H1 (cell line): Measurements from ENCODE around the gene EEPD1. TPM values are rescaled to one million over a fixed set of nuclear protein-coding genes. Genes with fewer than 3 reads are reported as not detected.

Experiments
- CTCF ChIA-PET: fragments of 300-600 bp; sonication (Branson Sonifier 250); formaldehyde crosslinking; loops from one replicate; lab custom pipeline; 2021; ENCODE audit not compliant: partially characterized antibody; lab: Charles Lee
- POLR2A ChIA-PET: fragments of 300-600 bp; sonication (Branson Sonifier 250); formaldehyde crosslinking; loops from one replicate; lab custom pipeline; 2021; ENCODE audit warnings: inconsistent platforms; ENCODE audit not compliant: partially characterized antibody; lab: Charles Lee
- DNase-seq, 2 experiments: peaks; one replicate each; pipeline versions ENCODE4 v3.0.0 to v3.0.0-alpha.2; 2010 to 2022; ENCODE audit warnings: low spot score in 2 of 2, low read depth in 1 of 2, mixed read lengths in 1 of 2
- FAIRE-seq: peaks from 2 replicates; lab custom pipeline; 2011; peaks lifted over from hg19 to GRCh38; lab: Jason Lieb, UNC
- H2AFZ ChIP-seq: 2 replicates; pipeline ENCODE4 v1.8.1; 2012; ENCODE audit warnings: low read length, inconsistent platforms
- H2AK5ac ChIP-seq: 2 replicates; pipeline ENCODE4 v1.6.1; 2013; ENCODE audit warnings: low read depth, low read length
- H2BK120ac ChIP-seq: replicated peaks from 2 replicates; pipeline ENCODE3; 2013; ENCODE audit warnings: low read depth, low read length, inconsistent platforms
- H2BK12ac ChIP-seq: 2 replicates; pipeline ENCODE4 v1.6.1; 2013; ENCODE audit warnings: low read depth, low read length
- H2BK15ac ChIP-seq: 2 replicates; pipeline ENCODE4 v1.6.1; 2013; ENCODE audit warnings: low read length
- H2BK20ac ChIP-seq: 2 replicates; pipeline ENCODE4 v1.6.1; 2013; ENCODE audit warnings: low read length
- H2BK5ac ChIP-seq: 2 replicates; pipeline ENCODE4 v1.6.1; 2013; ENCODE audit warnings: low read depth, low read length
- H3K14ac ChIP-seq: 2 replicates; pipeline ENCODE4 v1.6.1; 2013; ENCODE audit warnings: inconsistent platforms; ENCODE audit not compliant: insufficient read length
- H3K18ac ChIP-seq: 2 replicates; pipeline ENCODE4 v1.6.1; 2013; ENCODE audit warnings: low read length; ENCODE audit errors: extremely low read depth
- H3K23ac ChIP-seq: 2 replicates; pipeline ENCODE4 v1.6.1; 2013; ENCODE audit warnings: inconsistent platforms; ENCODE audit not compliant: insufficient read length
- H3K23me2 ChIP-seq: 2 replicates; pipeline ENCODE4 v1.6.1; 2013; ENCODE audit warnings: low read depth, low read length
- H3K27ac ChIP-seq: 2 replicates; pipeline ENCODE4 v1.6.1; 2011; ENCODE audit warnings: low read depth, low read length, inconsistent platforms
- H3K27me3 ChIP-seq, 4 experiments: replicated peaks in 1 of 4; 1 replicate in 1 of 4; 2 replicates in 3 of 4; pipeline versions ENCODE4 v1.6.1 to v1.8.1; 2011 to 2013; ENCODE audit warnings: low read length in 3 of 4, mild to moderate bottlenecking in 3 of 4, inconsistent platforms in 2 of 4, mixed read lengths in 2 of 4, moderate library complexity in 1 of 4; ENCODE audit not compliant: control insufficient read depth in 3 of 4, insufficient read depth in 3 of 4; ENCODE audit errors: extremely low read depth in 1 of 4
- H3K36me3 ChIP-seq, 4 experiments: 2 replicates each; pipeline versions ENCODE4 v1.6.1 to v1.8.1; 2011 to 2013; ENCODE audit warnings: mild to moderate bottlenecking in 4 of 4, low read length in 3 of 4, moderate library complexity in 2 of 4, control low read depth in 1 of 4, inconsistent platforms in 1 of 4; ENCODE audit not compliant: insufficient read depth in 4 of 4, control insufficient read depth in 2 of 4
- H3K4ac ChIP-seq: replicated peaks from 2 replicates; pipeline ENCODE3; 2013; ENCODE audit warnings: low read length, low read depth, mixed read lengths, inconsistent platforms; ENCODE audit not compliant: insufficient read length
- H3K4me1 ChIP-seq, 4 experiments: replicated peaks in 1 of 4; 1 replicate in 1 of 4; 2 replicates in 3 of 4; pipeline versions ENCODE4 v1.6.1 to v1.8.1; 2011 to 2013; ENCODE audit warnings: low read length in 3 of 4, inconsistent platforms in 2 of 4, mixed read lengths in 1 of 4; ENCODE audit not compliant: insufficient read depth in 4 of 4, control insufficient read depth in 3 of 4
- H3K4me2 ChIP-seq, 2 experiments: 2 replicates each; pipeline versions ENCODE4 v1.6.1 to v1.8.1; 2011 to 2013; ENCODE audit warnings: low read depth in 2 of 2, low read length in 2 of 2, control low read depth in 1 of 2, inconsistent platforms in 1 of 2, mild to moderate bottlenecking in 1 of 2; ENCODE audit not compliant: insufficient read depth in 1 of 2
- H3K4me3 ChIP-seq, 4 experiments: fragments of 200-600, 300-600 bp in 1 of 4; sonication (generic), shearing (Covaris generic), sonication (Bioruptor Twin) in 1 of 4; 2 replicates each; pipeline versions ENCODE4 v1.5.1 to v1.8.1; 2011 to 2016; ENCODE audit warnings: low read length in 4 of 4, low read depth in 3 of 4, control low read depth in 2 of 4, inconsistent platforms in 2 of 4, mild to moderate bottlenecking in 2 of 4, mixed read lengths in 1 of 4, moderate library complexity in 1 of 4; ENCODE audit not compliant: insufficient read depth in 2 of 4; ENCODE audit errors: extremely low read depth in 1 of 4
- H3K56ac ChIP-seq: replicated peaks from 2 replicates; pipeline ENCODE3; 2013; ENCODE audit warnings: low read depth, mild to moderate bottlenecking, mixed read lengths, low read length, inconsistent platforms; ENCODE audit not compliant: insufficient read length
- H3K79me1 ChIP-seq: 2 replicates; pipeline ENCODE4 v1.6.1; 2013; ENCODE audit warnings: low read depth, low read length, control low read depth
- H3K79me2 ChIP-seq, 2 experiments: 2 replicates each; pipeline versions ENCODE4 v1.6.1 to v1.8.1; 2012 to 2013; ENCODE audit warnings: low read length in 2 of 2, mild to moderate bottlenecking in 2 of 2, inconsistent platforms in 1 of 2; ENCODE audit not compliant: insufficient read depth in 2 of 2, control insufficient read depth in 1 of 2
- H3K9ac ChIP-seq, 4 experiments: replicated peaks in 1 of 4; 1 replicate in 1 of 4; 2 replicates in 3 of 4; pipeline versions ENCODE4 v1.6.1 to v1.8.1; 2011 to 2013; ENCODE audit warnings: low read depth in 3 of 4, low read length in 3 of 4, control low read depth in 2 of 4, mild to moderate bottlenecking in 2 of 4, moderate library complexity in 2 of 4, inconsistent platforms in 1 of 4; ENCODE audit errors: extremely low read depth in 1 of 4
- H3K9me3 ChIP-seq, 2 experiments: 2 replicates each; pipeline versions ENCODE4 v1.6.1 to v1.8.1; 2012 to 2013; ENCODE audit warnings: mild to moderate bottlenecking in 2 of 2, moderate library complexity in 2 of 2, control low read depth in 1 of 2, inconsistent platforms in 1 of 2, low read depth in 1 of 2, low read length in 1 of 2, mixed read lengths in 1 of 2; ENCODE audit not compliant: insufficient read depth in 2 of 2
- H4K20me1 ChIP-seq, 2 experiments: replicated peaks in 1 of 2; 2 replicates each; pipeline versions ENCODE3 to v1.8.1; 2011 to 2013; ENCODE audit warnings: inconsistent platforms in 2 of 2, low read length in 2 of 2, mild to moderate bottlenecking in 1 of 2; ENCODE audit not compliant: insufficient read depth in 2 of 2, control insufficient read depth in 1 of 2
- H4K5ac ChIP-seq: 2 replicates; pipeline ENCODE4 v1.6.1; 2013; ENCODE audit warnings: low read length, low read depth, mixed read lengths, inconsistent platforms; ENCODE audit not compliant: insufficient read length
- H4K8ac ChIP-seq: 2 replicates; pipeline ENCODE4 v1.8.0; 2013; ENCODE audit warnings: mild to moderate bottlenecking, moderate library complexity, low read length, inconsistent platforms; ENCODE audit not compliant: insufficient read depth; ENCODE audit errors: extremely low read depth
- H4K91ac ChIP-seq: replicated peaks from 2 replicates; pipeline ENCODE3; 2013; ENCODE audit warnings: low read length, mixed read lengths, inconsistent platforms; ENCODE audit not compliant: insufficient read length
- ASH2L ChIP-seq: fragments of 200-600, 300-600 bp; sonication (generic); IDR thresholded peaks from one replicate; pipeline ENCODE4 v1.7.1; 2017; ENCODE audit warnings: low read length
- CBX8 ChIP-seq: fragments of 300-800, 300-1000 bp; sonication (generic); IDR thresholded peaks from 2 replicates; pipeline ENCODE4 v1.7.1; 2016; ENCODE audit warnings: low read depth, low read length, borderline replicate concordance
- CHD1 ChIP-seq: IDR thresholded peaks from 2 replicates; pipeline ENCODE4 v1.6.1; 2012; ENCODE audit warnings: low read depth, low read length, improper control_type of control experiment
- CREB1 ChIP-seq: IDR thresholded peaks from 2 replicates; pipeline ENCODE4 v1.6.1; 2012; ENCODE audit warnings: inconsistent platforms
- EGR1 ChIP-seq: IDR thresholded peaks from 2 replicates; pipeline ENCODE4 v1.6.1; 2011; ENCODE audit warnings: low read depth, low read length, borderline replicate concordance
- GTF2F1 ChIP-seq: IDR thresholded peaks from 2 replicates; pipeline ENCODE4 v1.6.1; 2012; ENCODE audit warnings: low read depth, low read length, improper control_type of control experiment, borderline replicate concordance
- JUN ChIP-seq: IDR thresholded peaks from 2 replicates; pipeline ENCODE4 v1.6.1; 2011; ENCODE audit warnings: low read depth, mild to moderate bottlenecking, improper control_type of control experiment, low read length
- NANOG ChIP-seq: IDR thresholded peaks from 2 replicates; pipeline ENCODE4 v1.6.1; 2011; ENCODE audit warnings: low read length, low read depth, mild to moderate bottlenecking, inconsistent platforms; ENCODE audit not compliant: insufficient read depth, poor library complexity, severe bottlenecking
- PHF8 ChIP-seq: fragments of 200-600 bp; sonication (generic); conservative IDR thresholded peaks from 2 replicates; pipeline ENCODE4 v1.7.1; 2012; ENCODE audit warnings: low read depth, mild to moderate bottlenecking, inconsistent platforms, low read length, moderate library complexity
- POLR2A ChIP-seq, 2 experiments: IDR thresholded peaks; 1 replicate in 1 of 2; 2 replicates in 1 of 2; pipeline ENCODE4 v1.6.1; 2011; ENCODE audit warnings: low read depth in 2 of 2, low read length in 2 of 2, mild to moderate bottlenecking in 2 of 2; ENCODE audit errors: control extremely low read depth in 1 of 2
- POU5F1 ChIP-seq: IDR thresholded peaks from 2 replicates; pipeline ENCODE4 v1.6.1; 2011; ENCODE audit warnings: low read depth, mild to moderate bottlenecking, low read length, moderate library complexity
- SIRT6 ChIP-seq: IDR thresholded peaks from one replicate; pipeline ENCODE4 v1.7.1; 2012; ENCODE audit warnings: low read length, inconsistent platforms
- SRF ChIP-seq: IDR thresholded peaks from 2 replicates; pipeline ENCODE4 v1.6.1; 2011; ENCODE audit warnings: mild to moderate bottlenecking, low read depth, low read length, moderate library complexity
- TAF1 ChIP-seq: IDR thresholded peaks from 2 replicates; pipeline ENCODE4 v1.6.1; 2011; ENCODE audit warnings: mild to moderate bottlenecking, low read depth, low read length
- TAF7 ChIP-seq: optimal IDR thresholded peaks from 2 replicates; pipeline ENCODE3; 2011; ENCODE audit warnings: low read depth, mild to moderate bottlenecking, inconsistent platforms, low read length, moderate library complexity, borderline replicate concordance
- TEAD4 ChIP-seq: IDR thresholded peaks from 2 replicates; pipeline ENCODE4 v1.6.1; 2012; ENCODE audit warnings: low read depth, low read length, inconsistent platforms, mixed read lengths
- ZNF274 ChIP-seq: IDR thresholded peaks from 2 replicates; pipeline ENCODE4 v1.7.0; 2012; ENCODE audit warnings: low read length, borderline replicate concordance; ENCODE audit errors: extremely low read depth
- WGBS, 2 experiments: shearing (Covaris generic) in 1 of 2; methylation state at CpG; one replicate each; pipeline versions ENCODE4 v1.1.6 to v1.1.7; 2013 to 2015; ENCODE audit warnings: low lambda C conversion rate in 2 of 2, mixed read lengths in 2 of 2, inconsistent platforms in 1 of 2, low coverage in 1 of 2, missing lambda C conversion rate in 1 of 2; ENCODE audit not compliant: insufficient replicate concordance in 2 of 2, insufficient coverage in 1 of 2, insufficient read length in 1 of 2; ENCODE audit errors: extremely low coverage in 1 of 2, missing lambda C conversion rate in 1 of 2; 5-methylcytosine and 5-hydroxymethylcytosine counted together
- polyA plus RNA-seq, 7 experiments: library from polyadenylated mRNA; depleted of rRNA in 3 of 7; stranded (reverse) in 5 of 7; unstranded in 2 of 7; fragments of >200 nt in 5 of 7; fragments of 200-250 nt in 2 of 7; gene quantifications; 1 replicate in 5 of 7; 2 replicates in 1 of 7; 4 replicates in 1 of 7; pipeline versions ENCODE4 v1.2.1 to v1.2.3, GENCODE V29; 2011 to 2013; ENCODE audit warnings: missing spikeins in 2 of 7, mixed read lengths in 2 of 7
- total RNA-seq: library from RNA; stranded (reverse); fragmentation: NEBNext Ultra II Directional; extraction: Animal tissue kit (Norgen Biotek cat#: 25700); gene quantifications from 2 replicates; pipeline ENCODE4 v1.2.1, GENCODE V29; 2021

The EEPD1 gene
- total and polyA plus RNA-seq, 2 of the 8 experiments (the other 6 are each of a cell fraction or from before 2014, with no cell fraction given) = 3.1 to 7.8 TPM

DNA sequence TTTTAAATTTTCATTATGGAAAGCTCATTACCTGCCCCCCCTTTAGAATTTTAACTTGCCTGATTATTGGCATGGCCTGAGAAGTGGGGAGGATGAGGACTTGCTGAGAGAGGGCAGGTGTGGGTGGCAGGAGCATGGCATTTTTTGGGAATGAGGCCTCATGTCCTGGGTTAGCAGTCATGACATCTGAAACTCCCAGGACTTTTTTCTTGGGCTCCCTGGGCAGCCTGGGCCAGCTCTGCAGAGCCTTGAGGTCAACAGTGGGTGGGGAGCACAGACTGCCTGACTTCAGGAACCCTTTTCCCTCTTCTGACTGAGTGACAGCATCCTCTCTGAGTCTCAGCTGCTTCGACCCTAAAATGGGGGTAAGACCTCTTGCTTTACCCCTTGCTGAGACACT lies 46.3 kb downstream of the EEPD1 start:
- Histone ChIP-seq H3K14ac (no peak overlapping the region), H3K9ac (no peak overlapping the region), H4K5ac (no peak overlapping the region), H3K18ac (no peak overlapping the region), H3K27ac (no peak overlapping the region), H3K23me2 (no peaks in the 10 kb centered on the region), H3K9me3 (peaks cover 7% of the 10 kb centered on the region in 2 experiments; a peak in 2 of 4 replicates), H3K4me2 (no peak overlapping the region), H4K8ac (no peak overlapping the region), H3K79me2 (no peaks in the 10 kb centered on the region), H4K91ac (no peak overlapping the region), H2AK5ac (no peak overlapping the region), H3K56ac (no peak overlapping the region), H4K20me1 (peaks cover 0 to 2% of the 10 kb centered on the region in 2 experiments), H3K23ac (no peak overlapping the region), H2BK5ac (no peak overlapping the region), H3K36me3 (no peaks in the 10 kb centered on the region), H3K4me1 (peaks cover 0 to 3% (median 0%) of the 10 kb centered on the region in 4 experiments; a peak in 2 of 7 replicates), H2BK15ac (no peak overlapping the region), H2BK20ac (no peak overlapping the region), H3K79me1 (no peaks in the 10 kb centered on the region), H3K27me3 (no peaks in the 10 kb centered on the region), H2BK120ac (no peak overlapping the region), H2BK12ac (no peak overlapping the region), H3K4me3 (no peak overlapping the region), H3K4ac (no peak overlapping the region), H2AFZ (no peak overlapping the region)
- FAIRE-seq (no peak), DNase-seq (no peak)
- CTCF ChIA-PET = interaction anchor here (0.9 to 1.6 kb wide), 2 partner anchors 9 to 120 kb away, joined by 4 to 5 read pairs; no protein-coding TSS in a partner anchor
- POLR2A ChIA-PET = no interaction called here
- 100% methylated on average over 1 of the region's 1 CpG; no CpG with 5 or more reads in 1 of the 2 experiments for WGBS, 2 experiments
- no peak for TF ChIP-seq ASH2L
- TF ChIP-seq GTF2F1 = no peak
- TF ChIP-seq CBX8 = no peak
- no peak for TF ChIP-seq POLR2A (IDR thresholded peaks at IDR 0.05; ENCODE audit: control extremely low read depth in 1 of 2, low read depth in 2 of 2, low read length in 2 of 2)
- no peak for TF ChIP-seq POU5F1
- TF ChIP-seq EGR1 = no peak
- no peak for TF ChIP-seq ZNF274
- TF ChIP-seq TAF7 = no peak
- no peak for TF ChIP-seq TEAD4
- TF ChIP-seq JUN = no peak
- no peak for TF ChIP-seq TAF1
- TF ChIP-seq NANOG = no peak
- TF ChIP-seq CREB1 = no peak
- TF ChIP-seq SRF = no peak
- TF ChIP-seq SIRT6 = no peak
- TF ChIP-seq PHF8 = no peak
- TF ChIP-seq CHD1 = no peak
